GM23338 (cell line): ENCODE data around the gene PIAS4. TPM values are rescaled to one million over a fixed set of nuclear protein-coding genes. Genes with fewer than 3 reads are reported as not detected.

Experiments
- ATAC-seq: fragments of 200-7000 bp; cut with Tn5 transposase; 3 replicates; pipeline ENCODE4 v1.9.1; 2020
- DNase-seq: peaks from one replicate; pipeline ENCODE4 v3.0.0-alpha.2; 2015; ENCODE audit warnings: low spot score
- H2AFZ ChIP-seq: fragments of 200-600 bp; sonication (generic); 2 replicates; pipeline ENCODE4 v1.8.0; 2016; ENCODE audit warnings: antibody characterized with exemption, mild to moderate bottlenecking, moderate library complexity
- H3F3A ChIP-seq: fragments of 200-600 bp; sonication (generic); replicated peaks from 2 replicates; pipeline ENCODE4 v1.8.0; 2017; ENCODE audit warnings: antibody characterized with exemption, mixed run types, low read depth
- H3K27ac ChIP-seq: fragments of 200-600 bp; sonication (generic); 2 replicates; pipeline ENCODE4 v1.6.1; 2016; ENCODE audit warnings: low read depth
- H3K27me3 ChIP-seq: fragments of 200-600 bp; sonication (generic); 2 replicates; pipeline ENCODE4 v1.8.0; 2016; ENCODE audit warnings: mild to moderate bottlenecking, mixed run types, moderate library complexity; ENCODE audit not compliant: insufficient read depth
- H3K36me3 ChIP-seq: fragments of 200-600 bp; sonication (generic); 2 replicates; pipeline ENCODE4 v1.8.0; 2016; ENCODE audit warnings: mild to moderate bottlenecking; ENCODE audit not compliant: insufficient read depth
- H3K4me1 ChIP-seq: fragments of 200-600 bp; sonication (generic); 2 replicates; pipeline ENCODE4 v1.8.0; 2016; ENCODE audit warnings: mild to moderate bottlenecking, moderate library complexity; ENCODE audit not compliant: insufficient read depth
- H3K4me2 ChIP-seq: fragments of 200-600 bp; sonication (generic); 2 replicates; pipeline ENCODE4 v1.7.1; 2017; ENCODE audit warnings: mixed run types
- H3K4me3 ChIP-seq: fragments of 200-600 bp; sonication (generic); 2 replicates; pipeline ENCODE4 v1.6.1; 2016; ENCODE audit warnings: mixed run types
- H3K79me2 ChIP-seq: fragments of 200-600 bp; sonication (generic); replicated peaks from 2 replicates; pipeline ENCODE4 v1.8.0; 2017; ENCODE audit warnings: mild to moderate bottlenecking; ENCODE audit not compliant: insufficient read depth
- H3K9me2 ChIP-seq: fragments of 200-600 bp; sonication (generic); 2 replicates; pipeline ENCODE4 v1.8.0; 2017; ENCODE audit not compliant: insufficient read depth
- H4K20me1 ChIP-seq: fragments of 200-600 bp; sonication (generic); replicated peaks from 2 replicates; pipeline ENCODE4 v1.8.0; 2017; ENCODE audit warnings: mild to moderate bottlenecking; ENCODE audit not compliant: insufficient read depth
- H3K27ac Mint-ChIP-seq: 2 replicates; pipeline ENCODE4 v1.8.0; 2020; ENCODE audit warnings: inconsistent platforms, mild to moderate bottlenecking, moderate library complexity, mixed read lengths
- H3K27me3 Mint-ChIP-seq: 3 replicates; pipeline ENCODE4 v1.8.0; 2022; ENCODE audit warnings: low read depth, mild to moderate bottlenecking, moderate library complexity, mixed read lengths, inconsistent platforms; ENCODE audit not compliant: insufficient read depth, poor library complexity
- H3K36me3 Mint-ChIP-seq: 3 replicates; pipeline ENCODE4 v1.8.0; 2021; ENCODE audit warnings: low read depth, mild to moderate bottlenecking, inconsistent platforms, moderate library complexity, mixed read lengths
- H3K4me1 Mint-ChIP-seq: 3 replicates; pipeline ENCODE4 v1.8.0; 2020; ENCODE audit warnings: mild to moderate bottlenecking, inconsistent platforms, mixed read lengths
- H3K4me3 Mint-ChIP-seq: 3 replicates; pipeline ENCODE4 v1.8.0; 2021; ENCODE audit warnings: moderate library complexity, mild to moderate bottlenecking, inconsistent platforms, mixed read lengths
- H3K9me3 Mint-ChIP-seq: 3 replicates; pipeline ENCODE4 v1.8.0; 2020; ENCODE audit warnings: moderate library complexity, mild to moderate bottlenecking, inconsistent platforms, mixed read lengths
- CREB1 ChIP-seq: fragments of 250-450 bp; sonication (Bioruptor Pico); IDR thresholded peaks from 2 replicates; pipeline ENCODE4 v1.5.0; 2020; ENCODE audit warnings: low read depth, mild to moderate bottlenecking, moderate library complexity
- STAT1 ChIP-seq: IDR thresholded peaks from one replicate; pipeline ENCODE4 v1.6.1; 2016; ENCODE audit warnings: antibody characterized with exemption; ENCODE audit not compliant: unreplicated experiment
- polyA plus RNA-seq: library from polyadenylated mRNA; unstranded; fragments of >200 nt; fragmentation: Nextera tagmentation; extraction: Ambion mirVana; gene quantifications from 2 replicates; pipeline ENCODE4 v1.2.1, GENCODE V29; 2016
- total RNA-seq: library from RNA; depleted of rRNA; stranded (reverse); fragments of >200 nt; shearing (Covaris generic); gene quantifications from 2 replicates; pipeline ENCODE4 v1.2.3, GENCODE V29; 2014
- TF ChIP-seq, protein P1 (sequence below): IDR thresholded peaks from one replicate; pipeline ENCODE4 v1.6.1; 2018; ENCODE audit warnings: antibody characterized with exemption; ENCODE audit not compliant: unreplicated experiment
- TF ChIP-seq, protein P2 (sequence below), 2 experiments: fragments of 200-600 bp in 1 of 2; sonication (generic) in 1 of 2; conservative IDR thresholded peaks; 2 replicates each; pipeline versions ENCODE4 v1.5.1 to v1.6.1; 2016 to 2017; ENCODE audit warnings: antibody characterized with exemption in 2 of 2, low read depth in 2 of 2, mild to moderate bottlenecking in 2 of 2, moderate library complexity in 1 of 2

PIAS4 gene
- total and polyA plus RNA-seq, 2 experiments from 2014 or later = 17.0 to 48.4 TPM

DNA sequence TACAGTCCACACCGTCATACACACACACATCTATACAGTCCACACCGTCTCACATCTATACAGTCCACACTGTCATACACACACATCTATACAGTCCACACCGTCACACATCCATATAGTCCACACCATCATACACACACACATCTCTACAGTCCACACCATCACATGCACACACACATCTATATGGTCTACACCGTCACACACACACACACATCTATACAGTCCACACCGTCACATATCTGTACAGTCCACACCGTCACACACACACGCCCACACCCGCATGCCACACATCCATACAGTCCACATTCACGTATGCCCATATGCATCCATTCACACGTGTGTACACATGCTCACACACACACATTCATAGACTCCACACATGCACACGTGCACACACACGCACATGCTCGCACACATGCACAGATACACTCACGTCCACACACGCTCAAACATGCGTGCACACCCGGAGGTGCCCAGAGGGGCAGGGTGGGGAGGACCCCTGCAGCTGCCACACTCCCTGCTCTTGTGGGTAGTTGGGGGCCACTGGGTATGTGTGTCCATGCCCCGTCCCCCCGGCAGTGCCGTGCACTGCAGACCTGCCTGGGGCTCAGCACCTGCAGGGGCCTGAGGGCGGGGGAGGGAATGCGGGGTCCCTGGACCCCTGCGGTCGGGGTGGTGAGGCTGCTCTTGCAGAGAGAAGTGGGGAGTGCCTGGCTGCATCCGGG, 29.2 kb downstream of the PIAS4 start:
- peaks cover 13% of the 10 kb centered on the region; the same call in 1 of the 2 replicates for H3F3A ChIP-seq
- Mint-ChIP-seq H3K4me3 (no peak overlapping the region), H3K9me3 (no peaks in the 10 kb centered on the region; the same call in 2 of the 3 replicates), H3K36me3 (peaks cover 15% of the 10 kb centered on the region), H3K4me1 (no peaks in the 10 kb centered on the region; the same call in 2 of the 3 replicates), H3K27ac (no peak overlapping the region), H3K27me3 (peaks cover 8% of the 10 kb centered on the region)
- H2AFZ ChIP-seq = no peak overlapping the region
- no peak overlapping the region for H3K4me3 ChIP-seq
- TF ChIP-seq, protein P1, sequence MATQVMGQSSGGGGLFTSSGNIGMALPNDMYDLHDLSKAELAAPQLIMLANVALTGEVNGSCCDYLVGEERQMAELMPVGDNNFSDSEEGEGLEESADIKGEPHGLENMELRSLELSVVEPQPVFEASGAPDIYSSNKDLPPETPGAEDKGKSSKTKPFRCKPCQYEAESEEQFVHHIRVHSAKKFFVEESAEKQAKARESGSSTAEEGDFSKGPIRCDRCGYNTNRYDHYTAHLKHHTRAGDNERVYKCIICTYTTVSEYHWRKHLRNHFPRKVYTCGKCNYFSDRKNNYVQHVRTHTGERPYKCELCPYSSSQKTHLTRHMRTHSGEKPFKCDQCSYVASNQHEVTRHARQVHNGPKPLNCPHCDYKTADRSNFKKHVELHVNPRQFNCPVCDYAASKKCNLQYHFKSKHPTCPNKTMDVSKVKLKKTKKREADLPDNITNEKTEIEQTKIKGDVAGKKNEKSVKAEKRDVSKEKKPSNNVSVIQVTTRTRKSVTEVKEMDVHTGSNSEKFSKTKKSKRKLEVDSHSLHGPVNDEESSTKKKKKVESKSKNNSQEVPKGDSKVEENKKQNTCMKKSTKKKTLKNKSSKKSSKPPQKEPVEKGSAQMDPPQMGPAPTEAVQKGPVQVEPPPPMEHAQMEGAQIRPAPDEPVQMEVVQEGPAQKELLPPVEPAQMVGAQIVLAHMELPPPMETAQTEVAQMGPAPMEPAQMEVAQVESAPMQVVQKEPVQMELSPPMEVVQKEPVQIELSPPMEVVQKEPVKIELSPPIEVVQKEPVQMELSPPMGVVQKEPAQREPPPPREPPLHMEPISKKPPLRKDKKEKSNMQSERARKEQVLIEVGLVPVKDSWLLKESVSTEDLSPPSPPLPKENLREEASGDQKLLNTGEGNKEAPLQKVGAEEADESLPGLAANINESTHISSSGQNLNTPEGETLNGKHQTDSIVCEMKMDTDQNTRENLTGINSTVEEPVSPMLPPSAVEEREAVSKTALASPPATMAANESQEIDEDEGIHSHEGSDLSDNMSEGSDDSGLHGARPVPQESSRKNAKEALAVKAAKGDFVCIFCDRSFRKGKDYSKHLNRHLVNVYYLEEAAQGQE = no peak
- TF ChIP-seq STAT1 = no peak
- ATAC-seq (no peak), DNase-seq (no peak)
- H3K79me2 ChIP-seq = no peaks in the 10 kb centered on the region
- H3K27me3 ChIP-seq = no peaks in the 10 kb centered on the region
- no peak overlapping the region for H3K27ac ChIP-seq
- no peaks in the 10 kb centered on the region for H3K4me1 ChIP-seq
- H3K4me2 ChIP-seq = no peak overlapping the region
- no peaks in the 10 kb centered on the region; the same call in 1 of the 2 replicates for H4K20me1 ChIP-seq
- no peaks in the 10 kb centered on the region; the same call in 1 of the 2 replicates for H3K36me3 ChIP-seq
- H3K9me2 ChIP-seq = no peaks in the 10 kb centered on the region

DNA sequence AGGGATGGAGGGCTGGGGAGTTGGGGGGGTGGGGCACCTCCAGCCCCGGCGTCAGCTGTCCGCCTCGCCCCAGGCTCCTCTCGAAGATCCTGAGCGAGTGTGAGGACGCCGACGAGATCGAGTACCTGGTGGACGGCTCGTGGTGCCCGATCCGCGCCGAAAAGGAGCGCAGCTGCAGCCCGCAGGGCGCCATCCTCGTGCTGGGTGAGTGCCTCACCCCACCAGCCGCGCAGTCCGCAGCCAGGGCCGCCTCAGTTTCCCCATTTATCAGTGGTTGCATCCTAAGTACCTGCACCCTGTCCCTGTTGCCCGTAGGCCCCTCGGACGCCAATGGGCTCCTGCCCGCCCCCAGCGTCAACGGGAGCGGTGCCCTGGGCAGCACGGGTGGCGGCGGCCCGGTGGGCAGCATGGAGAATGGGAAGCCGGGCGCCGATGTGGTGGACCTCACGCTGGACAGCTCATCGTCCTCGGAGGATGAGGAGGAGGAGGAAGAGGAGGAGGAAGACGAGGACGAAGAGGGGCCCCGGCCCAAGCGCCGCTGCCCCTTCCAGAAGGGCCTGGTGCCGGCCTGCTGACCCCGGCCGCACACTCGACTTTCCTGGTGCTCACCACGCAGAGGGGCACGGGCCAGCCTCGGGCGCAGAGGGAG, 29.9 kb downstream of the PIAS4 start:
- no peak for ATAC-seq
- H3K4me1 Mint-ChIP-seq = no peaks in the 10 kb centered on the region; the same call in 2 of the 3 replicates
- Histone ChIP-seq H3K79me2 (no peaks in the 10 kb centered on the region), H4K20me1 (no peaks in the 10 kb centered on the region; the same call in 1 of the 2 replicates), H3K27ac (no peak overlapping the region), H3F3A (peaks cover 15% of the 10 kb centered on the region; the same call in 1 of the 2 replicates), H3K27me3 (no peaks in the 10 kb centered on the region), H3K4me1 (no peaks in the 10 kb centered on the region), H3K4me3 (no peak overlapping the region), H3K36me3 (no peaks in the 10 kb centered on the region; the same call in 1 of the 2 replicates), H3K9me2 (no peaks in the 10 kb centered on the region), H2AFZ (no peak overlapping the region), H3K4me2 (no peak overlapping the region)
- H3K9me3 Mint-ChIP-seq = no peaks in the 10 kb centered on the region; the same call in 2 of the 3 replicates
- no peak overlapping the region for H3K27ac Mint-ChIP-seq
- H3K27me3 Mint-ChIP-seq = peaks cover 11% of the 10 kb centered on the region
- no peak for DNase-seq
- H3K4me3 Mint-ChIP-seq = no peak overlapping the region
- H3K36me3 Mint-ChIP-seq = peaks cover 14% of the 10 kb centered on the region
- TF ChIP-seq CREB1 = no peak
- TF ChIP-seq, protein P1 = no peak
- TF ChIP-seq, protein P2, sequence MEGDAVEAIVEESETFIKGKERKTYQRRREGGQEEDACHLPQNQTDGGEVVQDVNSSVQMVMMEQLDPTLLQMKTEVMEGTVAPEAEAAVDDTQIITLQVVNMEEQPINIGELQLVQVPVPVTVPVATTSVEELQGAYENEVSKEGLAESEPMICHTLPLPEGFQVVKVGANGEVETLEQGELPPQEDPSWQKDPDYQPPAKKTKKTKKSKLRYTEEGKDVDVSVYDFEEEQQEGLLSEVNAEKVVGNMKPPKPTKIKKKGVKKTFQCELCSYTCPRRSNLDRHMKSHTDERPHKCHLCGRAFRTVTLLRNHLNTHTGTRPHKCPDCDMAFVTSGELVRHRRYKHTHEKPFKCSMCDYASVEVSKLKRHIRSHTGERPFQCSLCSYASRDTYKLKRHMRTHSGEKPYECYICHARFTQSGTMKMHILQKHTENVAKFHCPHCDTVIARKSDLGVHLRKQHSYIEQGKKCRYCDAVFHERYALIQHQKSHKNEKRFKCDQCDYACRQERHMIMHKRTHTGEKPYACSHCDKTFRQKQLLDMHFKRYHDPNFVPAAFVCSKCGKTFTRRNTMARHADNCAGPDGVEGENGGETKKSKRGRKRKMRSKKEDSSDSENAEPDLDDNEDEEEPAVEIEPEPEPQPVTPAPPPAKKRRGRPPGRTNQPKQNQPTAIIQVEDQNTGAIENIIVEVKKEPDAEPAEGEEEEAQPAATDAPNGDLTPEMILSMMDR (conservative IDR thresholded peaks at IDR 0.05; ENCODE audit: low read depth in 2 of 2) = no peak
